Measurements from ENCODE around the gene PROZ.

Gene PROZ

DNA sequence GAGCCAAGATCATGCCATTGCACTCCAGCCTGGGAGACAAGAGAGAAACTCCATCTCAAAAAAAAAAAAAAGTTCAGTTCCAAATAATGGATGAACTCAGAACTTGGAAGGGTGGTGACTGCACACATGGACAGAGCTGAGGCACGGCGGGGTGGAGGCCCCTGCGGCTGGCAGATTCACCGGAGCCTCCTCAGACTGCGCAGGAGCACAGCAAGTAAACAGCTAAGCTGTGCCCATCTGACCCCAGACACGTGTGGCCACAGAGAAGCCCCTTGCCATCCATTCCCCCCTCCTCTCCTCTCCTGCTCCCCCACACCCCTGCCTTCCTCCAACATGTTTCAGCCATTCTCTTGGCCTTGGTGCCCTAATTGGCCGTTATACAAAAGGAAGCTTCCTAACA lies 15.6 kb upstream of the PROZ start:
- no peak for FAIRE-seq

DNA sequence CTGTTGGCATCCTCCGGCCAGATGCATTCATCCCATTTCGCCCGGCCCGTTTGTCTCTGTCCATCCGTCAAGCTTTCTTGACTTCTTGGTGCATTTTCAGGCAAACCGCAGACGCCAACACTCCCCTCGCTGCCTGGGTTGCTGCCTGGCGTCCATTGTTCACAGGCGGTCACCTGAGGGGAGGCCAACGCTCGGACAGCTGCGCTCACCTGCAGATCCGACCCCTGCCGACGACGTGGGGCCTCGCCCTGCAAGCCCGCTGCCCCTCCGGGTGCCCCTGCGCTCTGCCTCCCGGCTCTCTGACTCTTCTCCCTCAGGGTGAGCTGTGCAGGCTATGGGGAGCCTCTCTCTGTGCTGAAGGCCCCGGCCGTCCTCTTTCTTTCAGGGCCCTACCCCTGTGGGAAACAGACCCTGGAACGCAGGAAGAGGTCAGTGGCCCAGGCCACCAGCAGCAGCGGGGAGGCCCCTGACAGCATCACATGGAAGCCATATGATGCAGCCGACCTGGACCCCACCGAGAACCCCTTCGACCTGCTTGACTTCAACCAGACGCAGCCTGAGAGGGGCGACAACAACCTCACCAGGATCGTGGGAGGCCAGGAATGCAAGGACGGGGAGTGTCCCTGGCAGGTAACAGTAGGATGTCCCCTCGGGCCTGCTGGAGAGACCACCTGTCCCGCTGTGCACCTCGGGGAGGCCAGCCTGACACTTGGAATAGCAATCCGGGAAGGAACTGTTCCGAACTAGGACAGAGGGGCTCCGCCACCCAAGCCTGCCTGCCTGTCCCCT lies 14.8 kb upstream of the PROZ start:
- no peak for FAIRE-seq

DNA sequence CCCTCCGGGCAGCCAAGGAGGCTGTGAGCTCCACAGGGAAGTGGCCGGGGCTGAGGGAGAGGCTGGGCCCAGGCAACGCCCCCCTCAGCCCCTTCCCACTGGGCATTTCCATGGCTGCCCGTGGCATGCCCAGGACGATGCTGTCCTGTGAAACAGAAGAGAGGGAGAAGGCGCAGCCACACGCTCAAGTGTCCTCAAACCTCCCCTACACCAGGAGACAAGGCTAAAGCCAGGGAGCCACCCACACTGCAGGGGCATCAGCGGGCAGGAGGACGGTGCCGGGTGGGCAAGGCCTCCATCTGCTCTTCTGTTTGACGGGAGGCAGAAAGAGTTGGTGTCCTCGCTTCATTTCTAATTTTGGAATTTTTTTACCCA lies 14.2 kb upstream of the PROZ start:
- no peak for FAIRE-seq

DNA sequence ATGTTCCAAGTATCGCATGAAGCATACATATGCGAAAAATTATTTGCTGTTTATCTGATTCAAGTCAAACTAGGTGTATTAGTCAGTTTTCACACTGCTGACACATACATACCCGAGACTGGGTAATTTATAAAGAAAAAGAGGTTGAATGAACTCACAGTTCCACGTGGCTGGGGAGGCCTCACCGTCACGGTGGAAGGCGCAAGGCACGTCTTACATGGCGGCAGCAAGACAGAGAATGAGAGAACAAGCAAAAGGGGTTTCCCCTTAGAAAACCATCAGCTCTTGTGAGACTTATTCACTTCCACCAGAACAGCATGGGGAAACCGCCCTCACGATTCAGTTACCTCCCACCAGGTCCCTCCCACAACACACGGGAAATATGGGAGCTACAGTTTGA lies 13.0 kb upstream of the PROZ start:
- FAIRE-seq, result no peak

DNA sequence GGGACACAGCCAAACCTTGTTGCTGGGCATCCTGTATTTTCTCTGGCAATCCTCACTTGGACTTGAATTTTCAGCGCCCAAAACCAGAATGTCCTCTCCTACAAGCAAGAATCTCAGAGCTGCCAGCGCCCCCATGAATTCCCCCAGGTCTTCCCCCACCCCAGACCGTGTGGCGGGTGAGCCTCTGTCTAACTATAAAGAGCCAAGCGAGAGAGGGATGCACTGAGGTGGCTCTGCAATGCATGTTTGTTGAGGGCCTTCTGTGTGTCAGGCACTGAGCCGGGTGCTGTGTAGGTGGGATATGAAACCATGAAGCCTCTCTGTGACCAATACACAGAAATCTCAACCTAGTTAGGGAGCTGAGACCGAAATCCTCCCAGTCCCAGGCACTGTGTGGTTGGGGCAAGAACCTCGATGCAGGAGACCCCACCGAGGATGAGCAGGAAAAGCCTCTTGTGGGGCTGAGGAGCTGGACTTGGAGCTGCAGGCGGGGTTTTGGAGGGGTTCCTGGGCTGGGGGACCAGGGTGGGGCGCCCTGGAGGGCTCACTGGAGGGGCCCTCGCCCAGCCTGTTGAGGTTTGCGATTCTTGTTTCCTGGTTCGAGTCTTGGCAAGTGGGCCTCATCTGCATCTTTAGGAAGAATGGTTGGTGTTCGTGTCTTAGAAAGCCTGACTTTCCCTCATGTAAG lies 12.4 kb upstream of the PROZ start:
- FAIRE-seq, result no peak

DNA sequence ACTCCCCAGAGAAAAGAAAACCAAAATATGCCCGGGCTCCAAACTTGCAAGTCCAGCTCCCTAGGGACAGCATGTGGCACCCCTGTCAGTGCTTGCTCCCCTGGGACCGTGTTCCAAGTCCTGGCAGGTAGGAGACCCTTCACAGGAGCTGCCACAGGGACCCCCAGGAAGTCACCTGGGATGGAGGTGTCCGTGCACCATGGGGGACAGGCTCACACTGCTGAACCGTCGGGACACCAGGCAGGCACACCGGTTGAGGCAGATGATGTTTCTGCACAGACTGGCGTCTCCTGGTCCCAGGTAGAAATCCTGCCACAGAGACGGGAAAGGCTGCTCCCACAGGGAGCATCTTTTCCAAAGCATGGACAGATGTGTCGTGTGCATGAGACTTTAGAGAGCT lies 11.7 kb upstream of the PROZ start:
- no peak for FAIRE-seq

DNA sequence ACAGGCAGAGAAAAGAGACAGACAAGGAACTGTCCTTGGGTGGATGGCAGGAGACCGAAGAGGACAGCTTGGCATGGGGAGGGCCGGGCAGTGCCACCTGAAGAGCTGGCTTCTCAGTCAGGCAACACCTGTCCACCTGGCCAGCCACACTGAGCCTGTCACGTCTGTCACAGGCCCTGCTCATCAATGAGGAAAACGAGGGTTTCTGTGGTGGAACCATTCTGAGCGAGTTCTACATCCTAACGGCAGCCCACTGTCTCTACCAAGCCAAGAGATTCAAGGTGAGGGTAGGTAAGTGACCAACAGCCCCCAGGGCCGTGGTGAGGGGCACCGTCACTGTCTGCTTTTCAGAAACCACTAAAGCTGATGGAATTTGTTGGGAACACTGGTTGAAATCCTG lies 11.2 kb upstream of the PROZ start:
- FAIRE-seq, result no peak

DNA sequence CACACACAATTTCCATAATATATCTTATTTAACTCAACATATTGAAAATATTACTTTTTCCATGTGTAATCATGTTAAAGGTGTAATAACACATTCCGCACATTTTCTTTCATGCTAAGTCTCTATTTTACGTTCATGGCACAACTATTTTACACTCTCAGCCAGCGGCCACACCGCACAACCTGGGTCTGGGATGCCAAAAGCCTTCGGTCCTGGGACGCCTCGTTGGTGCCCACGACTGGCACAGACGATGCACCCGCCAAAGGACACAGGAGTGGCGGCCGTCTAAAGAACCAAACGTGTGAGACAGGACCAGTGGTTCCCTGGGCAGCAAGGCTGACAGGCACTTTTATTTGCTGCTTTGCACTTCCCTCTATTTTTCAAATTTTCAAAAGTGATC lies 10.0 kb upstream of the PROZ start:
- FAIRE-seq, result no peak

DNA sequence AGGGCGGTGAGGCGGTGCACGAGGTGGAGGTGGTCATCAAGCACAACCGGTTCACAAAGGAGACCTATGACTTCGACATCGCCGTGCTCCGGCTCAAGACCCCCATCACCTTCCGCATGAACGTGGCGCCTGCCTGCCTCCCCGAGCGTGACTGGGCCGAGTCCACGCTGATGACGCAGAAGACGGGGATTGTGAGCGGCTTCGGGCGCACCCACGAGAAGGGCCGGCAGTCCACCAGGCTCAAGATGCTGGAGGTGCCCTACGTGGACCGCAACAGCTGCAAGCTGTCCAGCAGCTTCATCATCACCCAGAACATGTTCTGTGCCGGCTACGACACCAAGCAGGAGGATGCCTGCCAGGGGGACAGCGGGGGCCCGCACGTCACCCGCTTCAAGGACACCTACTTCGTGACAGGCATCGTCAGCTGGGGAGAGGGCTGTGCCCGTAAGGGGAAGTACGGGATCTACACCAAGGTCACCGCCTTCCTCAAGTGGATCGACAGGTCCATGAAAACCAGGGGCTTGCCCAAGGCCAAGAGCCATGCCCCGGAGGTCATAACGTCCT lies 9.4 kb upstream of the PROZ start:
- FAIRE-seq, result no peak

DNA sequence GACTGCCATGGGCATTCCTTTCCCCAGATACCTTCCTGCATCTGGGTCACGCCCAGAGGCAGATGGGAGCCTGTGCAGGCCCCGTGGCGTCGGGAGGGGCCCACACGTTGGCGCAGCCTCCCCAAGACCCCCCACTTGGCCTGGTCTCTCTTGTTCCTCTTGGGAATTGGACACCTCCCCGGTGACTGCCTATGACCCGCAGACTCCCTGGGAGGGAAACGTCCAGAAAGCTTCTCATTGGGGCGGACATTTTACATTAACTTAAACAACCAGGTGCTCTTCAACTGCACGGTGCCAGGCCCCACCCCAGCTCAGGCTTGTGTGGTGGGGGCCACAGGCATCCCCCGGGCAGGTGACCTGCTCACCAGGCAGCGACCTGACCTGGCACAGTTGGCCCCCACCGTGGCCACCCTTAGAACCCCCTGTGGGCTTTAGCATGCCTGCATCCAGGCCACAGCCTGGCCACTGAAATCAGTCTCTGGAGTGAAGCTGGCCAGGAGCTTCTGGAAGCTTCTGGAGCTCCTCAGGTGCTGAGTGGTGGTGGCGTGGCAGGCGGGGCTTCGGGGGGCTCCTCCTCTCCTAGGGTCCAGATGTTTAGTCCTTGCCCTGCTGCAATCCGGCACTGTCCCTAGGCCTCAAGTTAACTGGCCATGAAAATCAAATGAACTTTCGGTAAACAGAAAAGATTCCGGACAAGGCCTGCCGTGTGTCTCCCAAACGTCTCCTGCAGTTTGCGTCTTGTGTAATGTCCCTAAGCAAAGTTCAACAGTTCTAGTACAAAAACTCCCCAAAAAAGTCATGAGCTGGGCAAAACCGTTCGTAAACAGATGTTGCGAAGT lies 8.5 kb upstream of the PROZ start:
- FAIRE-seq, result no peak

DNA sequence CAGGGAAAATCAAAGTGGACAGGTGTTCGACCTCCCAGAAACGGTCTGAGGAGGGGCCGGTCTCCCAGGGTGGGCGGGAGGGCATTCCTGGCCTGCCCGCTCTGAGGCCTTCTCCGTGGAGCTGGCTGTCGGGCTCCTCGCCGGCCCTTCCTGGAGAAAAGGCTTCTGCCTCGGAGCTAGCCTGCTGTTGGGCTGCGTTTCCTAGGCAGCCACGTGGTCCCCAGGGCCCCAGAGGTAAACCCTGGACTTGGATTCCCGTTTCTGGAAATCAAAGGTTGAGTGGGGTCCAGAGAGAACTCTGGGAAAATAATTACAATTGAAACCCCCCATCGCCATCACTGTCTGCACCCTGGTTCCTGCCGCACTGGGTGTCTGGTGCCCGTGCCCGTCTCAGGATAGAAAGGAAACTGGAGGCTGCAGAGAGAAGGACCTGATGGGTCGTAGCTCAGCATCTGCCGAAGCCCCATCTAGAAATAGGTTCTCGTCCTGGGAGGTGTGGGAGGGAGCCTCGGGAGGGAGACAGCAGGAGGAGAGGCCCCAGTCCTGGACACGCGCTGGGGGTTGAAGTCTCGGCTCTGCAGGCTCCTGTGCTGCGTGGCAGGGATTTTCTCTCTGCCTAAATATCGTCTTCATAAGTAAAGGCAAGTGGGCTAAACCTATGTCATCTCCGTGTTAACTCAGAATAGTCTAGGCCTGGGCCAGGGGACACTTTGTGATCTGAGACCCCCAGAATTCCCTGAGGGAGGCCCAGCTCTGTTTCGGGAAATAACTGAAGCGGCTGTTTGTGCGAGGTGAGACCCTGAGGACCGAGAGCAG lies 7.7 kb upstream of the PROZ start:
- no peak for FAIRE-seq

DNA sequence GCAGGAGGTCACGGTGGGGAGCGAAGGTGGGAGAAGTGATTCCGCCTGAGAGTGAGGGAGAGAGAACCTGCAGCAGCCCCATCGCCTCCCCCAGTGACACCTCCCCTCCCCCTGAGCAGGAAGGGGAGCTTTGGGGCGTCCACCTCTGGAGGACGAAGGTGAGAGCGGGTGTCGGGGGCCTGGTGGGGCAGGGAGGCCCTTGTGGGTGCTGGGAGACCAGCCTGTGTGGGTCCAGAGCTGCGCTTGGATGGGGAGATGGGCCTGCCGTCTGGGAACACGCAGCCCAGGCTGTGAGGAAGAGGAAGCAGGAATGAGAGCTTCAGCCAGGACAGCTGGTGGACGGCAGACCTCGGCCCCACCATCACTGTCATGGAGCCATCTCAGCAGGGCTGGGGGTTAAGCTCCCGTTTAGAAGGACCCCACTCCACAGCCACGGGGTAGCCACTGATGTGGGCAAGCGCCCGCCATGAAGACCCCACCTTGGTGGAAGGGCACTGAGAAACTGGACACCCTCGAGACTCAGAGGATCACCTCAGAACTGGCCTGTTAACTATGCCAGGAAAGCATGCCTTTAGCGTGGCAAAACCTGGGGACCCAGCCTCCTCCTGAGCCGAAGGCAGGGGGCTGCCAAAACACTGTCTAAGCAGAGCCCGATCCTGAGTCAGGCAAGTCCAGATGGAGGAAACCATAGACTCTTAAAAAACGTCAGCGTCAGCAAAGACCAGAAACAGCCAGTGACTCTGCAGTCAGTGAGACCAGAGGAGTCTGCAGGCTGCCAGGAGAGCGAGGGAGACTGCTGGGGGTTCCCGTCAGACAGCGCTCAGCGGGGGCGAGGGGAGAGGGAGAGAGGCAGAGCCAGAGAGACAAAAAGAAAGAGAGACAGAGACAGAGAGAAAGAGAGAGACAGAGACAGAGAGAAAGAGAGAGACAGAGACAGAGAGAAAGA lies 6.4 kb upstream of the PROZ start:
- no peak for FAIRE-seq

DNA sequence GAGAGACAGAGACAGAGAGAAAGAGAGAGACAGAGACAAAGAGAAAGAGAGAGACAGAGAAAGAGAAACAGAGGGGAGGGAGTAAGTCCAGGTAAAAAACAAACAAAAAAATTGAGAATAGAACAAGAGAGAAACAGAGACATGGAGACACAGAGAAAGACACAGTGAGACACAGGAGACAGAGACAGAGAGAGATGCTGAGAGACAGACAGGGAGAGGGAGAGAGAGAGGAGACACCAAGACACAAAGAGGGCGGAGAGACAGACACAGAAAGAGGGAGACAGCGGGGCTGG lies 5.8 kb upstream of the PROZ start:
- FAIRE-seq, result no peak

DNA sequence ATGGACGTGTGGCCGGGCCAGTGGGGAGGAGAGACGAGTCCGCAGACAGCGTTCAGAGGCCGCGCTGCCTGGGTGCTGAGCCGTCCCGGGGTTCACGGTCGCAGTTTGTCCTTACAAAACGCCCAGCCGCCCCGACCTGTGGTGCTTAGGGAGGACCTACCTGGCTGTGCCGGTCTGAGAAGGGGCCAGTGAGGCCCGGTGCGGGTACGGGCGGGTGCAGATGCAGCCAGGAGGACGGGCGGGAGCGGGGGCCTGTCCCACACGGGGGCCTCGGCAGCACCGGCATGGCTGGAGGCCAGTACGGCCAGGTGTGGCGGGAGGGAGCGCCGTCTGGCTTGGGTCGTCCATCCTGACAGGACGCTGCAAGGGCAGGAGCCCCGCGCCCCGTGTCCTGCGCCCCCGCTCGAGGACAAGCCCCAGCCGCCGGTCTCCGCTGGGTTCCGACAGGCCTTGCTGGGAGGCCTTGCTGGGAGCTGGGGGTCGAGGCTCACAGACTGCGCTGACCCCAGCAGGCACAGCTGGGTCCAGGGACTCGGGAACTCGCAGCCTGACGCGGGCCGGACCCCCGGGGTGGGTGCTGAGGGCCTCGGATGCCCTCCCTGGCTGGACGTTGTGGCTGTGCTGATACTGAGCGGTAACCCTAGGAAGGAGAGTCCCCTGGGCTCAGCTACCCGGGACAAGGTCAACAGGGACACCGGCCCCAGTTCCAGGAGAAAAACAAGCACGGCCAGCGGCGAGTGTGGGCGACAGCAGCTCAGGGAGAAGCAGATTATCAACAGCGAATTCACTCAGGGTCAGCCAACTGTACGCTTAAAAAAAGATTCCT lies 5.3 kb upstream of the PROZ start:
- no peak for FAIRE-seq

DNA sequence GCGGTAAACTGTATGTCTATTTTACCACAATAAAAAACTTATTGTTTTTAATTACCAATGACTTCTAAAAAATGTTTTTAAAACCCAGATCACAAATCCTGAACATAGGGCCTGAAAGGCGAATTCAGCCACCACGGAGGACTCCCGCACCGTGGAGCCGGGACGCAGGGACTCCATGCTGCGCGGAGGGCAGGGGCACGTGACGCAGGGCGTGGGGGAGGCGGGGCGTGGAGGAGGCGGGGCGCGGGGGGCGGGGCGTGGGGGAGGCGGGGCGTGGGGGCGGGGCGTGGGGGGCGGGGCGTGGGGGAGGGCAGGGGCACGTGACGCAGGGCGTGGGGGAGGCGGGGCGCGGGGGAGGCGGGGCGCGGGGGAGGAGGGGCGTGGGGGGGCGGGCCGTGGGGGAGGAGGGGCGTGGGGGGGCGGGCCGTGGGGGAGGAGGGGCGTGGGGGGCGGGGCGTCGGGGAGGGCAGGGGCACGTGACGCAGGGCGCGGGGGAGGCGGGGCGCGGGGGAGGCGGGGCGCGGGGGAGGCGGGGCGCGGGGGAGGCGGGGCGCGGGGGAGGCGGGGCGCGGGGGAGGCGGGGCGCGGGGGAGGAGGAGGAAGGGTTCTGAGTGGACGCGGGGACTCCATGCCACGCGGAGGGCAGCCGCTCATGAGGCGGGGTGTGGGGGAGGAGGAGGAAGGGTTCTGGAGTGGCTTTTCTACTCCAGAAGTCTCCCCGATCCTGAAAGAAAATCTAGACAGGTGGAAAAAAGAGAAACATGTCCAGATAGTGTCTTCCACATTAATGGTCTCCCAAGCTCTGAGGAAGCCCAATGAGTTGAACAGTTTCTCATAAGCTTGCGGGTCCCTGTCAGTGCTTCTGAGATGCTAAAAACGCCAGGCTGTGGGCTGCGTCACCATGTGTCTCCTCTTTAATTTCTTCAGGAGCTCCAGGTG lies 4.4 kb upstream of the PROZ start:
- no peak for FAIRE-seq

DNA sequence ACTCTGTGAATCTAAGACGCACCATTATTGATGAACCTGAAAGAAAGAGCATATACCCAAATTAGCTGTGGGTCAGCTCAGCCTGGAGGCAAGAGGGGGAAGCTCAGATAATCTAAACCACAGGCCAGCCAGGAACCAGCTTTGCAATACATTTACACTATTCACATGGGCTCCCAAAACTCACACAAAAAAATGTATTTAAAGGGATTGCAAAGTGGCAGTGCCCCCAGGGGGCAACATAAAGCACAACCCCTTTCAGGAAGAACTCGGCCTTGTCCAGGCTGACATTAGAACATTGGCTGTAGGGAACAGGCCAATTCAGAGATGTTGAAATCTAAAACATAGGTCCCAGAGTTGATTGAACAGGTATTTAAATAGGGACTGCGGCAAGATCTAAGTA lies 3.2 kb upstream of the PROZ start:
- no peak for FAIRE-seq

DNA sequence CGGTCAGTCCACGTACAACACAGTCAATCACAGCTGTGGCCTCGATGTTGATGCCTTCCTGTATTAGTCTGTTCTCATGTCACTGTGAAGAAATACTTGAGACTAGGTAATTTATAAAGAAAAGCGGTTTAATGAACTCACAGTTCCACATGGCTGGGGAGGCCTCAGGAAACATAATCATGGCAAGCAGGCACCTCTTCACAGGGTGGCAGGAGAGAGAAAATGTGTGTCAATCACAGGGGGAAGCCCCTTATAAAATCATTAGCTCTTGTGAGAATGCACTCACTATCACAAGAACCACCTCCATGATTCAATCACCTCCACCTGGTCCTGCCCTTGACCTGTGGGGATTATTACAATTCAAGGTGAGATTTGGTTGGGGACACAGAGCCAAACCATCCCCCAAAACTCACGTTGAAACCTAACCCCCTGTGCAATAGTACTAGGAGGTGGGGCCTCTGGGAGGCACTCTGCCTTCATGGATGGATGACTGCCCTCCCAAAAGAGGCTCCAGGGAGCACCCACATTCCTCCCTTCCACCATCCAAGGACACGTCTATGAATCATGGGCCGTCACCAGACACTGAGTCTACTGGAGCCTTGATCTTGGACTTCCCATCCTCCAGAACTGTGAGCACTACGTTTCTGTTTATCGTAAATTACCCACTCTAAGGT lies 2.3 kb upstream of the PROZ start:
- FAIRE-seq, result no peak

DNA sequence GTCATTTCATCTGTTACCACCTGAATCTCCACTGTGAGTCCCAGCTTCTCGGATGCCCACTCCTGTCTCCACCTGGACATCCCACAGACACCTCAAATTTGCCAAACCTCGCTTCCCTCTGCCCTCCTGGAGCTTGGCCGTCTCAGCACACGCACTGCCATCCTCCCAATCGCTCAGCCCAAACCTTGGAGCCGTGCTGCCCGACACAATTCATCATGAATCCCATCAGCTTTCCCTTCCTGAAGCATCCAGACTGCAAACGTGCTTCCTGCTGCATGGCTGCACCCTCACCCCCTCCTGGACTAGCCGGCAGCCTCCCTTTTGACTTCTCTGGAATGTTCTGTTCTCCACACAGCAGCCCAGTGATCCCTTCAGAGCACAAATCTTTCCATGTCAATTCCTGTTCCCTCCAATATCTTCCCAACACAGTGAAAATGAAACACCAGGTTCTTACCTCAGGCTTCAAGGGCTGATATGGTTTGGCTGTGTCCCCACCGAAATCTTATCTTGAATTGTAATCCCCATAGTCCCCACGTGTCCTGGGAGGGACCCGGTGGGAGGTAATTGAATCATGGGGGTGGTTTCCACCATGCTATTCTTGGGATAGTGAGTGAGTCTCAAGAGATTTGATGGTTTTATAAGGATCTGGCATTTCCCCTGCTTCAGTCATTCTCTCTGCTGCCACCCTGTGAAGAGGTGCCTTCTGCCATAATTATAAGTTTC lies 1.1 kb upstream of the PROZ start:
- no peak for FAIRE-seq
